Amniotic stem cell (primary cell): ENCODE results near the gene ZBTB49.
"Not testable (repeated sequence)": the region's sequence is repeated elsewhere in the genome, so short reads cannot be mapped to it uniquely, and the experiment has no call there.

Experiments used
- DNase-seq: peaks from one replicate; lab custom pipeline; 2025; lab: John Stamatoyannopoulos, UW

The ZBTB49 gene

GRCh38 chr4:4289941-4290850 lies at the start of gene ZBTB49, which contains the start of gene LYAR:
ZBTB49 (plus strand) TSS chr4:4290251; CDS start chr4:4299946, 9,695 bp downstream.
LYAR (minus strand) TSS chr4:4290154; CDS start chr4:4283742, 6,412 bp downstream.
- DNase-seq: peak; percentile 77

- no peak for DNase-seq
Measured at GRCh38 chr4:4245172-4245571, 44.9 kb upstream of the ZBTB49 start.

GRCh38 chr4:4247696-4248028 lies 42.4 kb upstream of the ZBTB49 start:
- DNase-seq: no peak

GRCh38 chr4:4248029-4248884 lies 41.8 kb upstream of the ZBTB49 start, which contains the start of gene TMEM128:
TMEM128 (minus strand) TSS chr4:4248223; CDS start chr4:4248202, 21 bp downstream.
- peak; percentile 79 for DNase-seq

- no peak for DNase-seq
Measured at GRCh38 chr4:4248885-4249203, 41.2 kb upstream of the ZBTB49 start.

- DNase-seq: not testable (repeated sequence)
Measured at GRCh38 chr4:4249342-4249741, 40.7 kb upstream of the ZBTB49 start.

GRCh38 chr4:4249866-4250265 lies 40.2 kb upstream of the ZBTB49 start:
- no peak for DNase-seq

GRCh38 chr4:4254199-4254598 lies 35.9 kb upstream of the ZBTB49 start:
- DNase-seq: no peak

GRCh38 chr4:4254666-4255065 lies 35.4 kb upstream of the ZBTB49 start:
- no peak for DNase-seq

GRCh38 chr4:4256799-4257198 lies 33.3 kb upstream of the ZBTB49 start:
- DNase-seq: no peak

GRCh38 chr4:4257705-4258104 lies 32.3 kb upstream of the ZBTB49 start:
- not testable (repeated sequence) for DNase-seq

GRCh38 chr4:4259484-4260100 lies 30.5 kb upstream of the ZBTB49 start:
- no peak for DNase-seq

- peak; percentile 11 for DNase-seq
Measured at GRCh38 chr4:4260185-4260751, 29.8 kb upstream of the ZBTB49 start.

- no peak for DNase-seq
Measured at GRCh38 chr4:4267981-4268380, 22.1 kb upstream of the ZBTB49 start.

- no peak for DNase-seq
Measured at GRCh38 chr4:4268776-4269175, 21.3 kb upstream of the ZBTB49 start.

- DNase-seq: no peak
Measured at GRCh38 chr4:4269331-4269731, 20.7 kb upstream of the ZBTB49 start.

GRCh38 chr4:4269856-4270255 lies 20.2 kb upstream of the ZBTB49 start:
- DNase-seq: no peak

- DNase-seq: no peak
Measured at GRCh38 chr4:4270529-4270928, 19.5 kb upstream of the ZBTB49 start.

- no peak for DNase-seq
Measured at GRCh38 chr4:4271912-4272311, 18.1 kb upstream of the ZBTB49 start.

- no peak for DNase-seq
Measured at GRCh38 chr4:4274226-4274625, 15.8 kb upstream of the ZBTB49 start.

- no peak for DNase-seq
Measured at GRCh38 chr4:4277531-4277930, 12.5 kb upstream of the ZBTB49 start.

- DNase-seq: no peak
Measured at GRCh38 chr4:4281787-4282186, 8.3 kb upstream of the ZBTB49 start.
